ENCODE data around the gene TIAM2. TPM values are rescaled to one million over a fixed set of nuclear protein-coding genes. Genes with fewer than 3 reads are reported as not detected.

The TIAM2 gene
- total RNA-seq, 4 donors from 2014 or later = 9.2 to 18.2 (median 11.4) TPM

- WGBS, 2 donors = 86 to 88% methylated on average over 5 of the region's 5 CpGs
- no peak overlapping the region for H3K4me3 ChIP-seq
Observed at GRCh38 chr6:154996841-154997311, 1.8 kb downstream of the TIAM2 start.

GRCh38 chr6:154998855-154999254 is 3.7 kb downstream of the TIAM2 start:
- TF ChIP-seq EP300 (IDR thresholded peaks at IDR 0.05) = no peak
- TF ChIP-seq CTCF (IDR thresholded peaks at IDR 0.05) = no peak
- no peak for TF ChIP-seq POLR2A (IDR thresholded peaks at IDR 0.05)
- 91 to 93% methylated on average over 2 of the region's 2 CpGs for WGBS, 2 donors
- Histone ChIP-seq H3K4me1 (peaks cover 0 to 15% (median 4%) of the 10 kb centered on the region in 4 donors), H3K9me3 (peaks cover 0 to 10% (median 0%) of the 10 kb centered on the region in 4 donors), H3K27ac (no peak overlapping the region), H3K4me3 (no peak overlapping the region), H3K36me3 (no peaks in the 10 kb centered on the region), H3K27me3 (peaks cover 0 to 27% of the 10 kb centered on the region in 2 donors)
- DNase-seq (ENCODE audit: low spot score in 2 of 2) = no peak

More at GRCh38 chr6:154996841-154997311, 1.8 kb downstream of the TIAM2 start:
- TF ChIP-seq POLR2A (IDR thresholded peaks at IDR 0.05) = no peak
- no peak for TF ChIP-seq CTCF (IDR thresholded peaks at IDR 0.05)
- TF ChIP-seq EP300 (IDR thresholded peaks at IDR 0.05) = no peak
- H3K9me3 ChIP-seq = peaks cover 0 to 10% (median 0%) of the 10 kb centered on the region in 4 donors
- peaks cover 0 to 15% (median 4%) of the 10 kb centered on the region in 4 donors for H3K4me1 ChIP-seq
- H3K27me3 ChIP-seq = peaks cover 0 to 27% of the 10 kb centered on the region in 2 donors
- no peak overlapping the region for H3K27ac ChIP-seq
- peaks cover 0 to 3% (median 0%) of the 10 kb centered on the region in 3 donors for H3K36me3 ChIP-seq
- DNase-seq (ENCODE audit: low spot score in 2 of 2) = no peak

GRCh38 chr6:155001482-155001881 is 6.4 kb downstream of the TIAM2 start:
- peaks cover 0 to 12% of the 10 kb centered on the region in 2 donors for H3K27me3 ChIP-seq
- H3K27ac ChIP-seq = no peak overlapping the region
- TF ChIP-seq EP300 (IDR thresholded peaks at IDR 0.05) (no peak), POLR2A (IDR thresholded peaks at IDR 0.05) (no peak), CTCF (IDR thresholded peaks at IDR 0.05) (no peak)
- DNase-seq (ENCODE audit: low spot score in 2 of 2) = no peak
- H3K4me1 ChIP-seq = peaks cover 0 to under 1% (median 0%) of the 10 kb centered on the region in 4 donors
- H3K36me3 ChIP-seq = no peaks in the 10 kb centered on the region
- WGBS, 2 donors = 64 to 65% methylated on average over 5 of the region's 5 CpGs
- no peak overlapping the region for H3K4me3 ChIP-seq
- no peaks in the 10 kb centered on the region for H3K9me3 ChIP-seq

GRCh38 chr6:155001934-155002333 is 6.8 kb downstream of the TIAM2 start:
- DNase-seq (ENCODE audit: low spot score in 2 of 2) = no peak
- H3K27me3 ChIP-seq = peaks cover 0 to 7% of the 10 kb centered on the region in 2 donors
- WGBS, 2 donors = 80 to 96% methylated on average over 4 of the region's 4 CpGs
- H3K4me3 ChIP-seq = no peak overlapping the region
- H3K4me1 ChIP-seq = no peaks in the 10 kb centered on the region
- H3K9me3 ChIP-seq = no peaks in the 10 kb centered on the region
- no peak for TF ChIP-seq CTCF (IDR thresholded peaks at IDR 0.05)
- TF ChIP-seq EP300 (IDR thresholded peaks at IDR 0.05) = no peak
- TF ChIP-seq POLR2A (IDR thresholded peaks at IDR 0.05) = no peak
- no peak overlapping the region for H3K27ac ChIP-seq
- no peaks in the 10 kb centered on the region for H3K36me3 ChIP-seq

- no peak overlapping the region for H3K4me3 ChIP-seq
- H3K4me1 ChIP-seq = no peaks in the 10 kb centered on the region
- no peaks in the 10 kb centered on the region for H3K9me3 ChIP-seq
- H3K36me3 ChIP-seq = no peaks in the 10 kb centered on the region
- TF ChIP-seq CTCF (IDR thresholded peaks at IDR 0.05) (no peak), EP300 (IDR thresholded peaks at IDR 0.05) (no peak), POLR2A (IDR thresholded peaks at IDR 0.05) (no peak)
- H3K27ac ChIP-seq = no peak overlapping the region
- DNase-seq (ENCODE audit: low spot score in 2 of 2) = no peak
- WGBS, 2 donors = 59 to 94% methylated on average over 5 to 7 of the region's 7 CpGs
- no peaks in the 10 kb centered on the region for H3K27me3 ChIP-seq
Observed at GRCh38 chr6:155003476-155003875, 8.4 kb downstream of the TIAM2 start.

All from tibial nerve (tissue), 4 donors.